Neural progenitor cell (in vitro differentiated cells): ENCODE results near the gene PTPN11.

Experiments used
- EZH2 ChIP-seq: fragments of 200-600 bp; sonication (generic); IDR thresholded peaks from 2 replicates; pipeline ENCODE4 v1.6.1; 2017; ENCODE audit warnings: antibody characterized with exemption, mild to moderate bottlenecking, moderate library complexity
- TF ChIP-seq, protein P1 (sequence below): fragments of 200-600 bp; sonication (generic); IDR thresholded peaks from 2 replicates; pipeline ENCODE4 v1.5.1; 2017; ENCODE audit warnings: antibody characterized with exemption, mild to moderate bottlenecking

DNA sequence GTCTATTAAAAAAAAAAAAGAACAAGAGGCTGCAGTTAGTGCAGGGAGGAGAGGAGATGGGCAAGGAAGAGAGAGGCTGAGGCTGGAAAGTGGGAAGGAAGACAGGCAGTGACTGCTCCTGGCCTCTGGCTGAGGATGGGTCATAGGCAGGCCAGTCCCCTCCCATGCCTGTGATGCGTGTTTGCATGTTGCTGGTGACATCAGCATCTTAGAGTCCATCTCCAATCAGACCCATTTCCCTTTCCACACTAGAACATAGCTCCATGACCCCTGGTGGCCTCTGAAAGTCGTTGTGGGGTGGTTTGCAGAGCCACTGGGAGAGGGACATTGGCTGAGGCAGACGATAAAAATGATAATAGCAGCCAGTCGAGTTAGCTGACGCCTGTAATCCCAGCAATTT, 132.9 kb downstream of the PTPN11 start:
- TF ChIP-seq, protein P1, sequence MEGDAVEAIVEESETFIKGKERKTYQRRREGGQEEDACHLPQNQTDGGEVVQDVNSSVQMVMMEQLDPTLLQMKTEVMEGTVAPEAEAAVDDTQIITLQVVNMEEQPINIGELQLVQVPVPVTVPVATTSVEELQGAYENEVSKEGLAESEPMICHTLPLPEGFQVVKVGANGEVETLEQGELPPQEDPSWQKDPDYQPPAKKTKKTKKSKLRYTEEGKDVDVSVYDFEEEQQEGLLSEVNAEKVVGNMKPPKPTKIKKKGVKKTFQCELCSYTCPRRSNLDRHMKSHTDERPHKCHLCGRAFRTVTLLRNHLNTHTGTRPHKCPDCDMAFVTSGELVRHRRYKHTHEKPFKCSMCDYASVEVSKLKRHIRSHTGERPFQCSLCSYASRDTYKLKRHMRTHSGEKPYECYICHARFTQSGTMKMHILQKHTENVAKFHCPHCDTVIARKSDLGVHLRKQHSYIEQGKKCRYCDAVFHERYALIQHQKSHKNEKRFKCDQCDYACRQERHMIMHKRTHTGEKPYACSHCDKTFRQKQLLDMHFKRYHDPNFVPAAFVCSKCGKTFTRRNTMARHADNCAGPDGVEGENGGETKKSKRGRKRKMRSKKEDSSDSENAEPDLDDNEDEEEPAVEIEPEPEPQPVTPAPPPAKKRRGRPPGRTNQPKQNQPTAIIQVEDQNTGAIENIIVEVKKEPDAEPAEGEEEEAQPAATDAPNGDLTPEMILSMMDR = no peak
- no peak for TF ChIP-seq EZH2
